HG02610 (cell line): Measurements from ENCODE around the gene GRK4.
"Not testable (repeated sequence)": the region's sequence is repeated elsewhere in the genome, so short reads cannot be mapped to it uniquely, and the experiment has no call there.

Experiments used
- ATAC-seq: cut with Tn5 transposase; IDR thresholded peaks from one replicate; pipeline ENCODE4 v1.9.1; 2021; ENCODE audit warnings: mild to moderate bottlenecking, moderate library complexity; ENCODE audit not compliant: unreplicated experiment

The GRK4 gene

DNA sequence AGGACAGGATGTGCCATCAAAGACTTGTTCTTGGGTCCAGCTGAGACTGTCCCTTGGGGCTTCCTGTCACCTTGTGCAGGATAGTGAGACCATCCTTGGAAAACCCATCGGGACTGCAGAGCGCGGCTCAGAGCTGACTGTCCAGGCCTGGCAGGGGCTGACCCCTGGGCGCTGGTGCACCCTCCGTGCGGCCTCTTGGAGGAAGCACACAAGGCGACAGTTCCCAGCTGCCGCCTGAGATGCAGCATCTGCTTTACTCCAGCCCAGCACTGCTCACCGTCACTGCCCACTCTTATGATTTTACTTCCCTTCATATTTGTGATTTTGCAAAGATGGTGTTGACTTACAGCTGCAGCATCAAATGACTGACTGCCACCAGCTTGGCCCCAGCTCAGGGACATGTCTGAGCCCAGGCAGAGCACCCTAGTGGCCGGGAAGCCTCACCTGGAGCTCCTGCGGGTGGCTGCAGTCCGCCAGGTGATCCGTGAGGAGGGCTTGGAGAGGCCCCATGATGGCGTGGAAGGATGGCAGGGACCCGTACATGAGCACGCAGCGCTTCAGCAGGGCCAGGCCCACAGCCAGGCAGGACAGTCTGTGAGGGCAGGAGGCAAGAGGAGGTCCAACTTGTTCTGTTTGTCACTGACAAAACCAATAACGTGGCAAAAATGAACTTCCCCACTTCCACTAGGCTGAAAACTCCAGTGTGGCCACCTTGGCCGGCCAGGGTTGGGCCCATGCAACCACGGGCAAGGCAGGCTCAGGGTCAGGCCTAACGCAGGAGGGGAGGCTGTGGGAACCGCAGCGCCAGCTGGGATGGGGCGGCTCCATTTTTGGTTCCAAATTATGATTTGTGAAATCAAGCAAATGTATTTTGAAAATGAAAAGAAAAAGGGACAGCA lies 22.0 kb upstream of the GRK4 start:
- ATAC-seq = no peak

DNA sequence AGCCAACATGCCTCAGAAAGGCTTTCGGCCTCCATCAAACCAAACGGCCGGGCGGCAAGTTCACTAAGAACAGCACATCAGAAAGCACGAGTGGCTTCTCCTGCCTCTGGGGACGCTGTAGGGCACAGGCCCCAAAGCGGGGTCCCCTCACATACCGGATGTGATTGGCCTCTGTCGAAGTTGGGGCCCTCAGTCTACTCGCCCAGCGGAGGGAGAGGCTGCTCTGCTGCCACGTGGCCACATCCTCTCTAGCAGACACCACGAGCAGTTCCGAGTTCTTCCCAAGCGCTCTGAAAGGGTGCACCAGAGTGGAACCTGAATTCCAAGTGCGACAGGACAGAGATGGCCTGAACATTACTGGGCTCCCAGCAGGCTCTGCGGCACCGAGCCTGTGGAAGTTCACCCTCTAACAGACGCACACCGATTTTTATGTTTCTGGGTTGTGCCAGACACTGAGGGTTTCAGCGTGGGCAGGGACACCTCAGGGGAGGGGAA lies 21.3 kb upstream of the GRK4 start:
- ATAC-seq = no peak

DNA sequence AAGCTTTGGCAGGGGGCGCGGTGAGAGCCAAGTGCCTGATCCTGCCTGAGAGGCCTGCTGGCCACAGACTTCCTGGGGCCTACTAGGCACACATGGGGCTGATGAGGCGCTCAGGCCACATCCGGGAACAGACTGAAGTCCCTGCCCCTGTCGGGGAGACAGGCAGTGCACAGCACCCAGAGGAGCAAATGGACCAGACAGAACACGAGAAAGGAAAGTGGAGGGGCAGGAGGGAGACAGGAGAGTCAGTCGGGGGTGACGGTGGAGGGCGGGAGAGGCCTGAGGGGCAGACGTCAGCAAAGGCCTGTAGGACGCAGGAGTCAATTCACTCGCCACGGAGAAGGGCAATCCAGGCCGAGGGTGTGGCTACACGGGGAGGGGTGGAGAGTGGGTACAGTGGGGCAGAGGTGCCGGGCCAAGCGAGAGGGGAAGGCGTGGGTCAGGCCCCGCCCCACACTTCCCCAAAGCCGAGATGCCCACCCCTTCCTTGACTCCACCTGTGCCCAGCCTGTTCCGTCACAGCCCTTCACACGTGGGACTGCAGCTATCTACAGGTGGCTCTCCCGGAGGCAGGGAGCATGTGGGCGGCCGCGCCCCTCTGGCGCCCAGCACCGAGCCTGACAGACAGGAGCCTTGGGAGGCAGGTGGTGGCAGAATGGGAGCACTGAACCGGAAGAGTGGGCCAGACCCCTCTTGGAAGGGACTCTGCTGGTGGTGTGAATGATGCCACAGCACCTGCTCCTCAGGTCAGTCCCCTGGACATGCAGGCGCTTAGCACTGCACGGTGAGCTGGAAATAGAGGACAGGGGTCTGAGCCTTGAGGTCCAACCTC lies 20.6 kb upstream of the GRK4 start:
- no peak for ATAC-seq

DNA sequence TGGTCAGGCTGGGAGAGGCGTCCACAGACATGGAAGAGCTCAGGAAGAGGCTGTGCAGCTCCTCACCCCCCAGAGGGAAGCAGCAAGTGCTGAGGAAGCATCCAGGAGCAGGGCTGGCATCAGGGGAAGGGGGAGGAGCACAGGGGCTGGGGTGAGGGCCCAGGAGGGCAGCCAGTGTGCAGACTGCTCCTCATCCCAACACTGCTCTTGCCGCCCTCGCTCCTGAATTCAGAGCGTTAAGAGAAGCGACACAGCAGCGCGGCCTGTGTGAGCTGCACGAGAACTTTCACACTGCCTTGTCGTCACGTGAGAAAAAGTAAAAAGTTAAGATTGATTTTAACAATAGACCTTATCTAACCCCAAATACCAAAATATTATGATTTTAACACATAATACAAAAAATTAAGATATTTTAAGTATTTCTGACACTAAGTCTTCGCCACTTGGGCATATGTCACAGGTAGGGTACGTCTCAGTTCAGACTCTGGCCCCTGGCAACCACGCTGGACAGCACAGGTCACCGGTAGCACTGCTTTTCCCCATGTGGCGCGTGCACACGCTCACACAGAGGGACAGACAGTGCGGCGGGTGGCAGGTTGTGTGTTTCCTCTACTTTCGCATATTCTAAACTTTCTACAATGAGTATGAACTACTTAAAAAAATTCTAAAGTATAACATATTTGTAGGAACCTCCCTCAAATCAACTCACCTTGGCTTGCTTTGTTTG lies 19.8 kb upstream of the GRK4 start:
- no peak for ATAC-seq

DNA sequence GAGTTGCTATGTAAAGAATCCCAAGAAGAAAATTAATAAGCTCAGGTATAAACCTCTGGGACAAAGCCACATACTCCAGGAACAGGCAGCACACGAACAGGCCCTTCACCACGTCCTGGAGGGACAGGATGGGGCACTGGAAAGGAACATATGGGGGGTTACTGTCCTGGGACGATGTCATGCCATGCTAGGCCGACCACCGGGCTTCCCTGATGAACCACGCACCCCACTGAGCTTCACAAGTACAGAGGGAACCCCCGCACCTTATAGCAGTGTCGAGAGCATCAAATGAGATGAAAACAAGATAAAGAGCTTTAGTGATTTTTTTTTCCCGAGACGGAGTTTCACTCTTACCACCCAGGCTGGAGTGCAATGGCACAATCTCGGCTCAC lies 19.3 kb upstream of the GRK4 start:
- no peak for ATAC-seq

DNA sequence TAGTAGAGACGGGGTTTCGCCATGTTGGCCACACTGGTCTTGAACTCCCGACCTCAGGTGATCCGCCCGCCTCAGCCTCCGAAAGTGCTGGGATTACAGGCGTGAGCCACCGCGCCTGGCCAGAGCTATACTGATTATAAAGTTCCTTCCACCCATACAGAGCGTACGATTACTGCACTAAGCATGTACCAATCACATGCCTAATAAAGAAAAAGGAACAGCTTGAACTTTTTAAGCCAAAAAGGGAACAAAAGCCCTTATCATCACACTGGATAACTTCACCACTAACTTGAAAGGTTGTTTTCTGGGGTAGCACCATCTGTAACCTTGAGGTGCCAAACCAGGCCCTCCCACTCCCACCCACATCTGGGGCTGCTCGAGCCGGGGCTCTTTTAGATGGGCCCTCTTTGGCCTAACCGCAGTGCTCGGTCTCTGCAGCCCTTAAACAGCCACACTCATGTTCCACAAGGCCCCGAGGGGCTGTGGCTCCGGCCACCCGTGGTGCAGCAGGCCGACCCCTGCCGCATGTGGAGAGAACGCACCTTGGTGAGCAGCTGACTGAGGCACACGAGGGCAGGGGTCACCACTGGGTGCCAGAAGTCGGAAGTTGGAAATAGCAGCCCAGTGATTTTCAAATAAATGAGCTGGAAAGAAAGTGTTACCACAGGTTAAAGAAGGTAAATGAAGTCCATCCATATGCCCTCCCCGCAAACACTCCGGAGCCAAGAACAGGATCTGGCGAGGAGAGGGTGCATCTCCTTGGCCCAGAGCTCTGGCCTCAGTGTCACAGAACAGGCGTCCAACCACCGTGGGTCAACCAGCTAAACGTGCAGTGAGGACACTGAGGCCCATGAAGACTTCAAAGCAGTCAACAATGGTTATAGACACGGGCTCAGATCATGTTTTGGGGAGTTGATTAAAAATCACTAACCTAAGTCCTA lies 18.5 kb upstream of the GRK4 start:
- no peak for ATAC-seq

DNA sequence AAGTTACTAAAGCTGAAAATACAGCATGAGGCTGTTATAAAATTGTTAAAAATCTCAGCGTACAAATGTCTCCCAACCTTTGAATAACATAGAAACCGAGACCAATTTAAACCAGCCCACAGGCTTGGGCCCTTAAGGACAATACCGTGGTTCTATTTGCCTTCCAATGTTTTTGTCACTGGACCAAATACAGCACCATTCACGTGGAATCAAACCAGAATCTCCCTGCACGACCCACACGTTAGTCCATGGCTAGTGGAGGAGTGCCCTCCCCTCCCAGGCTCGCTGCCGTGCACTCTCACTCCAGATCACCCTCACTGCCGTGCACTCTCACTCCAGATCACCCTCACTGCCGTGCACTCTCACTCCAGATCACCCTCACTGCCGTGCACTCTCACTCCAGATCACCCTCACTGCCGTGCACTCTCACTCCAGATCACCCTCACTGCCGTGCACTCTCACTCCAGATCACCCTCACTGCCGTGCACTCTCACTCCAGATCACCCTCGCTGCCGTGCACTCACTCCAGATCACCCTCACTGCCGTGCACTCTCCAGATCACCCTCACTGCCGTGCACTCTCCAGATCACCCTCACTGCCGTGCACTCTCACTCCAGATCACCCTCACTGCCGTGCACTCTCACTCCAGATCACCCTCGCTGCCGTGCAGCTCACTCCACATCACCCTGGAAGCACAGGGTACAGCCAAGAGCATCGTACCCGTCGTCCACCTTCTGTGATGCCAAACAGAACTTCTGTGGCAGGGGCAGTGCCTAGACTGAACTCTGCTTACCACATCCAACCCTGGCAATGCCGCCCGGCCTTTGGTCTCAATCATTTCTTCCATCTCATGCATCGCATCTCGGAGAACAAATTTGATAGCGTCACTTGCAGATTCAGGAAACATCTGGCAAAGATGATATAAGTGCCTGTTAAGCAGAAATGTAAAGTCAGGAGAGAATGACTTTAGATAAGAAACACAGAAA lies 17.5 kb upstream of the GRK4 start:
- not testable (repeated sequence) for ATAC-seq

DNA sequence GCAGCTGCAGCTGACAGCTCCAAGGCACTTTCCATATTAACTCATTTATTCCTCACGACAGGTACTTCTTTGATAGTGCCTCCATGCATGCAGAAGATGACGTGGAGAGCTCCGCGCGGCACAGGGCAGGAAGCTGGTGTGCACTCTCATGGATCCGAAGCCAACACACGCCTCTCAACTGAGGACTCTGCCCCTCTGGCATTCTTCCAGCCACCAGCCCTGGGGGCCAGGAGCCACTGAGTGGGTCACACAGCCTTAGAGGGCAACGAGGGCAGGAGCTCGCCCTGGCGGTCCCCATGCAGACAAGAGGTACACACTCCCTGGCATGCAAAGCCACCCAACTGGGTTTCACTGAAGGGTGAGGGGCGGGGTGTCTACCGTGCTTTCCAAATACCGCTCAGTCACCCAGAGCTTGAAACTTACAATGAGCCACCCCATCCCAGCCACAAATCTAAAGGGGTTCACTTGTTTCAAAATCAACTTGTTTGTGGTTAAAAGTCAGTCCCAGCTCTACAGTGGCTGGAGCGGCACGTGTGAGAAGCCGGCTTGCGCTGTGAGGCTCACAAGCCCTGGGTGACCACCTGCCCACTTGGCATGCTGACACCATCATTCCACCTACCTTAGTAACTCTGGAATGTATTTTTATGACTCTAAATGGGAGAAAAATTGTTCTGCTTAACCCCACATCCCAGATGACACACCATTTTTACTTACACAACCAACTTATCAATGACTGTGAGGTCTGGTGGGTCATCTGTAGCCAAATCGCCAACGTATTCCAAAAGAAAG lies 16.4 kb upstream of the GRK4 start:
- no peak for ATAC-seq

DNA sequence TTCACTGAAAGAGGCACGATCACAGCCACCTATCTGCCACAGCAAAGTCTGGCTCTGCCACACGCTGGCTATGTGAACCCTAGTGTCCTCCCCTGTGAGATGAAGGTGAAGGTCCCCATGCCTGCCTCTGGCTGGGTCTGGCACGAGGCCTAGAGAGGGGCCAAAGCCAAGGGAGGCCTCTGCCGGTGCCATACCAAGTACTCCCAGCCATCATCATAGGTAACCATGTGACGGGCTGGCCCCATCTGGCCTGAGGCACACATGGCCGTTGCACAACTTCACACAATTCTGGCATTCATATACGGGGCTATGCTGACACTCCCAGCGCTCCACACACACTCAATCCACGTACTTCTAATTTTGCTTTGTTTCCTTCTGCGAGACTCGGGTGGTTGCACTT lies 15.4 kb upstream of the GRK4 start:
- no peak for ATAC-seq

DNA sequence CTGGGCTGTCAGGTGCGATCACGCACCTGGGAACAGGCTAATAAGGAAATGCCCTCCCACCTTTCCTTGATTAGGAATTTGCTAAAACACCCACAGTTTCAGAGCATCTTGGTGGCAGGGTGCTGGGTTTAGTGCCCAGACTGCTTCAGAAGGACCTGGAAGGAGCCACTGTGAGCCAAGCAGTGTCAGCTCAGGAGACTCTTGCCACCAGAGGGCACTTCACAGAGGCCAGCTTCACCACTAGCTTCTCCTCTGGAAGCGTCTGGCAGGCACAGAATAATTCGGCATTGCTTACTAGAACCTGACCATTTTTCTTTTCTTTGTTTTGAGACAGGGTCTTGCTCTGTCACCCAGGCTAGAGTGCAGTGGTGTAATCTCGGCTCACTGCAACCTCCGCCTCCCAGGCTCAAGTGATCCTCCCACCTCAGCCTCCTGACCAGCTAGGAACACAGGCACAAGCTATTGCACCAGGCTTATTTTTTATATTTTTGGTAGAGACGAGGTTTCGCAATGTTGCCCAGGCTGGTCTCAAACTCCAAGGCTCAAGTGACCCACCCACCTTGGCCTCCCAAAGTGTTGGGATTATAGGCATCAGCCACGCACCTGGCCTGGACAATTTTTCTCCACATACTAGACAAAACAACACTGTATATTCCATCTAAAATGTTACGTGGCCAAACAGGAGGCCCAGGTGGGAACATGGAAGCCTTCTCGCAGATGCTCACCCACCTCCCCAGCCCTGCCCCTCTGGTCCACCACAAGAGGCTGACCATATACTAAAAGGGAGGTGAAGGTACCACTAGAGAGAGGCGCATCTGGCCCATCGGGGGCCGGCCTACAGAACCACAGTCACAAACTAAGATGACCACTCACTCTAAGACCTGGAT lies 14.2 kb upstream of the GRK4 start:
- ATAC-seq = no peak

DNA sequence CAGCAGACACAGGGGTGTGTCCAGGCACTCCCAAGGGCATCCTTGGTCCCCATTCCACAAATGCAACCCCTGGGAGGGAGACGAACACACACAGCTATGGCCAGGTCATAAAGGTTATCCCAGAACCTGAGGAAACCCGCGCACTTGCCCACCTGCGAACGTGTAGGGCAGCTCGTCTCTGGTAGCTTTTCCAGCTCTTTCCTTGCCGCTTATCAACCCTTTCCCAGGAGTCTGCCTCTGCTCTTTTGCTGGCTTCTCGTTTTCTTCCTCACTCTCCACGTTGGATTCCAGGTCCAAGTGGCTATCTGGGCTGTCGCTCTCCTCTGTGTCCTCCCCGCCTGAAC lies 13.6 kb upstream of the GRK4 start:
- ATAC-seq = no peak

DNA sequence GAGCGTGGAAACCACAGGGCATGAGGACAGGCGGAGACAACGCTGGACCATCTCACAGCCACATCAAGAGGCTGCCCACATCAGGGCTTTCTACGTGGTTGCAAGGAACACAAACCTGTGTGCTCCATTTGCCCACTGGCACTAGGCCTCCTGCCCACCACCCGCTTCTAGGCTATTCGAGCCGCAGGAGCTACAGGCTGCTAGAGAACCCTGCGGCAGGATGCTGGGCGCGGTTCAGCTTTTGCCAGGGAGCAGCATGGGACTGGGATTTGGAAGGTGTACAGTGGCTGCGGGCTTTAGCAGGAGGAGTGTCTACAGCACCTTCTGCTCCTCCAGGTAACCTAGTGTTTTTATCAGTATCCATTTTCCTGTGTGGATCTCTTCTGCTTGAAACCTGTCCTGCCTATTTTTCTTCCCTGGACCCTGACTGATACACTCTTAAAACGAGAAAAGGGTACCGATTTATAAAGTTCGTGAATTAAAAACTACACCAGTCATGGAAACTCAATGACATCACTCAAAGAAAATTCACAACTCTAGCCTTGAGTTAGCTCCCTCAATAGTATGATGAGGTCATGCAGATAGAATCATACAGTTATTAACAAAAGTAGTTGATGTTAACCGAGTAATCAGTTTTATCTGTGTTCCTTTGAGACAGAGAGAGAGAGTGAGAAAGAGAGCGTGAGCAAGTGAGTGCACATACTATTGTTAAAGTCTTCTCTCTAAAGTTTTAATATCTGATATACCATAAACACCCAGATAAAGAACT lies 13.0 kb upstream of the GRK4 start:
- ATAC-seq = no peak

DNA sequence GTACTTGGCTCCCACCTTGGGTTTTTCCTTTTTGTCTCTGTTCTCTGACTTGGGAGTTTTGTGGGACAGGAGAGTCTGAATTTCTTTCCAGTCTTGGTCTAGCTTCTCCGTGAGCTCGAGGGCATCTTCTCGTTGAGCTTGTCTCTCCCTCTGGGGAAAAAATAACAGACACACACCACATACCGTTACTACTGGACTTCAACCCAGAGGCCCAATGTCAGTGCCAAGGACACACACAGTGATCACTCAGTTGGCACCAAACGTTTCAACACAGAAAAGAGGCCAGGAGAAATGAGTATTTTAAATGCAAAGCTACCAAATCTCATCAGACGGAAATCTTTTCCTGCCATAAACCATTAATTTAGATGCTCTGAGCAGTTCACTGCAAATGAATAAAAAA lies 9.9 kb upstream of the GRK4 start:
- no peak for ATAC-seq

DNA sequence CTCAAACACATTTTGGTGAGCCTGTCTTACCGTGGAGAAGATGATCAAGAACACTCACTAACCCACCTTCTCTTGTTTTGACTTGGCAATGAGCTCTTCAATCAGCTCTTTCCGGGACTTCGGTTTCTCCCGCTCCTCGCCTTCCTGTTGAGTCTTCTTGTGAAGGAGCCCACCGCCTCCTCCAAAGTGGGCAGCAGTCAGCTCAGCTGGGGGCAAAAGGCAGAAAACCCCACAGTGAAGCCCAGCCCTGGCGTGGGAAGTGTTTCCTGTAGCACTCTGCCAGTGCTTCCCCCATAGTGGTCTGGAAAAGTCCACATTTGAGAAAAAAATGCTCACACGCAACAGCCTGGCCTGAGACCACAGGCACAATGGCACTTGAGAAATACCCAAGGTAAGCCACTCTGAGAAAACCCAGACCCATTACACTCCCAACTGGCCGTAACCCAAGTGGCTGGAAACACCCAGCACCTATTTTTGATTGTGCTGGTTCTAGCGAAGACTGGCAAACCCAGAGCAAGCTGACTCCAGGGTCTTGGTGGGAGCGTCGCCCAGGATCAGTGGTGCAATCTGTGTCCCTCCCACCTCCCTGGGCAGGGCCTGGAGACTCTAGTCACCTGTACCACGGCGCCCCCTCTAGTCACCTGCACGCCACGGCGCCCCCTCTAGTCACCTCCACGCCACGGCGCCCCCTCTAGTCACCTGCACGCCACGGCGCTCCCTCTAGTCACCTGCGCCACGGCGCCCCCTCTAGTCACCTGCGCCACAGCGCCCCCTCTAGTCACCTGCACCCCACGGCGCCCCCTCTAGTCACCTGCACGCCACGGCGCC lies 8.8 kb upstream of the GRK4 start:
- ATAC-seq = peak; percentile 62

DNA sequence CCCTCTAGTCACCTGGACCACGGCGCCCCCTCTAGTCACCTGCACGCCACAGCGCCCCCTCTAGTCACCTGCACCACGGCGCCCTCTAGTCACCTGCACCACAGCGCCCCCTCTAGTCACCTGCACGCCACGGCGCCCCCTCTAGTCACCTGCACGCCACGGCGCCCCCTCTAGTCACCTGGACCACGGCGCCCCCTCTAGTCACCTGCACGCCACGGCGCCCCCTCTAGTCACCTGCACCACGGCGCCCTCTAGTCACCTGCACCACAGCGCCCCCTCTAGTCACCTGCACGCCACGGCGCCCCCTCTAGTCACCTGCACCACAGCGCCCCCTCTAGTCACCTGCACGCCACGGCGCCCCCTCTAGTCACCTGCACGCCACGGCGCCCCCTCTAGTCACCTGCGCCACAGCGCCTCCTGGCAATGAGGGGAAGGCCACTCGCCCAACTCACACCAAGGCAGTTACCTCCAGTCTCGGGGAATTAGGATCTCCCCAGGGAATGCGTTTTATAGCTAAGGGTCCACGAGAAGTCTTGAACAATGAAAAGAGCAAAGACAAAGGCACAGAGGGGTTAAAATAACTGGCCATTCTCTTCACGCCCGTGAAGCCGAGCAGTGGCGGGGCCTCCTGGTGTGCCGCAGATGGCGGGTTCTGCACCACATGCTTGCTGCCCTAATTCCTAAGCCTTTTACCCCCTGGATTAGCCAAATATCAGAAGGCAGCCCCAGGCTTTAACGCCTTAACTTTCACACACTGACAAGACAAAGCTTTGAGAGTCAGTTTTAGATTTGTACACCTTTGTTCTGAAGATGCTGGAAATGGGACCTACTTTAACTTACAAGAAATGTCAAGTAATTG lies 8.0 kb upstream of the GRK4 start:
- not testable (repeated sequence) for ATAC-seq
